Mesothelial cell of epicardium (in vitro differentiated cells): ENCODE measurements around the gene UST. TPM values are rescaled to one million over a fixed set of nuclear protein-coding genes. Genes with fewer than 3 reads are reported as not detected.
A peak's percentile ranks its signal among the peaks of the same experiment; 100 is the strongest.
"Not testable (repeated sequence)": the region's sequence is repeated elsewhere in the genome, so short reads cannot be mapped to it uniquely, and the experiment has no call there.

Experiments
- DNase-seq, 2 experiments: peaks; one replicate each; pipeline ENCODE4 v3.0.0; 2021; ENCODE audit warnings: low spot score in 2 of 2; ENCODE audit not compliant: unreplicated experiment in 2 of 2
- H3K27ac Mint-ChIP-seq: 2 replicates; pipeline ENCODE4 v1.8.0; 2021; ENCODE audit warnings: mixed read lengths
- H3K27me3 Mint-ChIP-seq: 2 replicates; pipeline ENCODE4 v1.8.0; 2021; ENCODE audit warnings: low read depth, mixed read lengths
- H3K36me3 Mint-ChIP-seq: 2 replicates; pipeline ENCODE4 v1.8.0; 2021; ENCODE audit warnings: mixed read lengths
- H3K4me1 Mint-ChIP-seq: 2 replicates; pipeline ENCODE4 v1.8.0; 2021; ENCODE audit warnings: mixed read lengths
- H3K4me3 Mint-ChIP-seq: 2 replicates; pipeline ENCODE4 v1.8.0; 2021; ENCODE audit warnings: mild to moderate bottlenecking, moderate library complexity, mixed read lengths
- H3K9me3 Mint-ChIP-seq: 2 replicates; pipeline ENCODE4 v1.8.0; 2021; ENCODE audit warnings: mixed read lengths
- total RNA-seq: library from RNA; stranded (reverse); gene quantifications from 3 replicates; pipeline ENCODE4 v1.2.1, GENCODE V29; 2021
- TF ChIP-seq, protein P1 (sequence below): fragments of 200-600 bp; sonication (generic); IDR thresholded peaks from one replicate; pipeline ENCODE4 v1.5.0; 2021; ENCODE audit warnings: antibody characterized with exemption; ENCODE audit not compliant: unreplicated experiment

Gene UST
- total RNA-seq, 1 donor from 2014 or later, result 6.6 TPM

GRCh38 chr6:149094156-149094555 lies 347.3 kb downstream of the UST start:
- Mint-ChIP-seq H3K27me3 (no peaks in the 10 kb centered on the region), H3K27ac (peak overlapping the region; percentile 5), H3K9me3 (peaks cover 18% of the 10 kb centered on the region), H3K36me3 (peaks cover 10% of the 10 kb centered on the region), H3K4me1 (peaks cover 41% of the 10 kb centered on the region), H3K4me3 (no peak overlapping the region)
- DNase-seq, result no peak
- TF ChIP-seq, protein P1, sequence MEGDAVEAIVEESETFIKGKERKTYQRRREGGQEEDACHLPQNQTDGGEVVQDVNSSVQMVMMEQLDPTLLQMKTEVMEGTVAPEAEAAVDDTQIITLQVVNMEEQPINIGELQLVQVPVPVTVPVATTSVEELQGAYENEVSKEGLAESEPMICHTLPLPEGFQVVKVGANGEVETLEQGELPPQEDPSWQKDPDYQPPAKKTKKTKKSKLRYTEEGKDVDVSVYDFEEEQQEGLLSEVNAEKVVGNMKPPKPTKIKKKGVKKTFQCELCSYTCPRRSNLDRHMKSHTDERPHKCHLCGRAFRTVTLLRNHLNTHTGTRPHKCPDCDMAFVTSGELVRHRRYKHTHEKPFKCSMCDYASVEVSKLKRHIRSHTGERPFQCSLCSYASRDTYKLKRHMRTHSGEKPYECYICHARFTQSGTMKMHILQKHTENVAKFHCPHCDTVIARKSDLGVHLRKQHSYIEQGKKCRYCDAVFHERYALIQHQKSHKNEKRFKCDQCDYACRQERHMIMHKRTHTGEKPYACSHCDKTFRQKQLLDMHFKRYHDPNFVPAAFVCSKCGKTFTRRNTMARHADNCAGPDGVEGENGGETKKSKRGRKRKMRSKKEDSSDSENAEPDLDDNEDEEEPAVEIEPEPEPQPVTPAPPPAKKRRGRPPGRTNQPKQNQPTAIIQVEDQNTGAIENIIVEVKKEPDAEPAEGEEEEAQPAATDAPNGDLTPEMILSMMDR, result no peak

DNA sequence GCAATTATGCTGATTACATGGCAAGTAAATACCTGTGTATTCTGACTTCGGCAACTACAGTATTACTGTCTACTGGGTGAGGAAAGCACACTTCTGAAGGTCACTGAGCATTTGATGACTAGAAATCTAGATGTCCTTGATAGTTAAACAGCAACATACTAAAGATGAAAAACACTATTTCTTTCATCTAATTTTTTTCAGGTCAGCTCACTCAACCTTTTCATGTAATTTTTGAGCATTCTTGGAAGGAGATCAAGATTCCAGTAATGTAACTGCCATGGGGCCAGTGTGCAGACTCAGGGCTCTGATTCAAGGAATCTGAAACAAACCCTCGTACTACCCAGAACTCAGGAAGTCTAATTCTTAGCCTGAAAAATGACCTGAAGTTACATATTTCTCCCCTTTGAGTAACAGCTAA lies 348.1 kb downstream of the UST start:
- Mint-ChIP-seq H3K9me3 (peaks cover 25% of the 10 kb centered on the region), H3K4me1 (peaks cover 41% of the 10 kb centered on the region), H3K4me3 (no peak overlapping the region), H3K27me3 (no peaks in the 10 kb centered on the region), H3K27ac (peak overlapping the region; percentile 78), H3K36me3 (peaks cover 10% of the 10 kb centered on the region)
- DNase-seq, result no peak
- TF ChIP-seq, protein P1, result no peak

DNA sequence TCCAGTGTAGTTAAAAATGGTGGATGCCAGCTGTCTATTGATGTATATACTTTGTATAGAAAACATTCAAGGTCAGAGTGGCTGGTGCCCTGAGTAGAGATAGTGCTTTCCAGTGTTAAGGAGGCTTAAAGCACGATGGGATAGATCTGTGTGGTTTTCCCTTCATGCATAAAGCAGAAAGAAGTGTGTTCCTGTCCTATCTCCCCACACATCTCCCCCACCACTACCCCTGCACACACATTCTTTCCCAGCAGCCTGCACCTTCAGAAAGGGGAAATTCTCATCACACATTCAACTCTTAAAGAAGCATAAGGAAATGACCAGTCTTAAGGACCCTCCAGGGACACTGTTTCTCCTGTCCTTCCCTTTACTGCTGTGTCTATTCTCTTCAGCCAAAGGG lies 349.0 kb downstream of the UST start:
- H3K27me3 Mint-ChIP-seq, result no peaks in the 10 kb centered on the region
- DNase-seq, result no peak

DNA sequence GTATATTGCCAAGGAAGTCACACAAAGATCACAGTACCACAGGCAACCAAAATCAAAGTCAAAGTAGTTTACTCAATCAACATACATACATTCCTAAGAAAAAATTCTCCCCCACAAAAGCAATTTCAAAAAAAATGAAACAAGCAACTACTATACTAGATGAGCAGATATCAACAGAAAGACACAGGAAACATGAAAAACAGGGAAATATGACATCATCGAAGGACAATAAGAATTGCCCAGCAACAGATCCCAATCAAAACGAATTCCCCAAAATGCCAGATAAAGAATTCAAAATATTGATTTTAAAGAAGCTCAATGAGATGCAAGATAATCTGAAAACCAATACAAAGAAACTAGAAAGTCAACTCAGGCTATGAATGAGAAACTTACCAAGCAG lies 351.0 kb downstream of the UST start:
- Mint-ChIP-seq H3K36me3 (peaks cover 10% of the 10 kb centered on the region), H3K27ac (no peak overlapping the region), H3K9me3 (peaks cover 36% of the 10 kb centered on the region), H3K4me1 (peaks cover 32% of the 10 kb centered on the region), H3K27me3 (no peaks in the 10 kb centered on the region), H3K4me3 (no peak overlapping the region)
- DNase-seq, result no peak
- TF ChIP-seq, protein P1, result no peak

More for the DNA sequence above, 349.0 kb downstream of the UST start:
- Mint-ChIP-seq H3K36me3 (peaks cover 10% of the 10 kb centered on the region), H3K4me3 (no peak overlapping the region), H3K4me1 (peaks cover 38% of the 10 kb centered on the region), H3K27ac (peak overlapping the region; percentile 1), H3K9me3 (peaks cover 29% of the 10 kb centered on the region)
- TF ChIP-seq, protein P1, result no peak

DNA sequence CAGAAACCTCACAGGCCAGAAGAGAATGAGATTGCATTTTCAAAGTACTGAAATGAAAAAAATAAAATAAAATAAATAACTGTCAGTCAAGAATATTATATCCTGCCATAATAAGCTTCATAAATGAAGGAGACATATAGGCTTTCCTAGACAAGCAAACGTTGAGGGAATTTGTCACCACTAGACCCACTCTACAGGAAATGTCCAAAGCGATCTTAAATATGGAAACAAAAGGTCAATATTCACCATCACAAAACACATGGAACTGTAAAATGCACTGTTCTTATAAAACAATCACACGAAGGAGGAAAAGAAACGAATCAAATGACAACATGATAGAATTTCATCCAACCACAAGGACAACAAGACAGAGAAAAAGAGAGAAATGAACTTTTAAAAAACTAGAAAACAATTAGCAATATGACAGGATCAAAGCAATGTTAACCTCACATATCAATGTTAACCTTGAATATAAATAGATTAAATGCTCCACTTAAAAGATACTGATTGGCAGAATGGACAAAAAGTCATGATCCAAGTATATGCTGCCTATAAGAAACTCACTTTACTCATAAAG lies 352.0 kb downstream of the UST start:
- Mint-ChIP-seq H3K4me3 (no peak overlapping the region), H3K27ac (no peak overlapping the region), H3K4me1 (peaks cover 25% of the 10 kb centered on the region), H3K36me3 (peaks cover 10% of the 10 kb centered on the region), H3K27me3 (no peaks in the 10 kb centered on the region), H3K9me3 (peaks cover 40% of the 10 kb centered on the region)
- TF ChIP-seq, protein P1, result no peak
- DNase-seq, result no peak

DNA sequence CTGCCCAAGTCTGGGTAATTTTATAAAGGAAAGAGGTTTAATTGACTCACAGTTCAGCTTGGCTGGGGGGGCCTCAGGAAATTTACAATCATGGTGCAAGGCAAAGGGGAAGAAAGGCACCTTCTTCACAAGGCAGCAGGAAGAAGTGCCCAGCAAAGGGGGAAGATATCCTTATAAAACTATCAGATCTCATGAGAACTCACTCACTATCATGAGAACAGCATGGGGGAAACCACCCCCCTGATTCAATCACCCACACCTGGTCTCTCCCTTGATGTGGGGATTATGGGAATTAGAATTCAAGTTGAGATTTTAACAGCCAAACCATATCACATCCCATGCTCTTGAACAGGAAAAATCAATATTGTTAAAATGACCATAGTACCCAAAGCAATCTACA lies 355.5 kb downstream of the UST start:
- Mint-ChIP-seq H3K36me3 (peaks cover 10% of the 10 kb centered on the region), H3K9me3 (peaks cover 39% of the 10 kb centered on the region), H3K4me1 (no peaks in the 10 kb centered on the region), H3K27ac (no peak overlapping the region), H3K27me3 (no peaks in the 10 kb centered on the region), H3K4me3 (no peak overlapping the region)
- no peak for DNase-seq
- TF ChIP-seq, protein P1, result no peak

DNA sequence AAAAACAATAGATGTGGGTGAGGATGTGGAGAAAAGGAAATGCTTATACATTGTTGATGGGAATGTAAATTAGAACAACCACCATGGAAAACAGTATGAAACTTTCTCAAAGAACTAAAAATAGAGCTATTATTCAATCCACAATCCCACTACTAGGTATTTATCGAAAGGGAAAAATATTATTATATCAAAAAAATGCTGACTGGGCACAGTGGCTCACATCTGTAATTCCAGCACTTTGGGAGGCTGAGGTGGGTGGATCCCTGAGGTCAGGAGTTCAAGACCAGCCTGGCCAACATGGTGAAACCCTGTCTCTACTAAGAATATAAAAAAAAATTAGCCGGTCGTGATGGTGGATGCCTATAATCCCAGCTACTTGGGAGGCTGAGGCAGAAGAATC lies 357.1 kb downstream of the UST start:
- peaks cover 23% of the 10 kb centered on the region for H3K9me3 Mint-ChIP-seq
- not testable (repeated sequence) for H3K4me3 Mint-ChIP-seq, H3K27ac Mint-ChIP-seq, H3K4me1 Mint-ChIP-seq, H3K27me3 Mint-ChIP-seq, DNase-seq, H3K36me3 Mint-ChIP-seq
